HG03571 (cell line): Measurements from ENCODE around the gene SERPINB13.

Experiments used
- ATAC-seq: cut with Tn5 transposase; IDR thresholded peaks from one replicate; pipeline ENCODE4 v1.9.1; 2021; ENCODE audit not compliant: unreplicated experiment

SERPINB13 gene

DNA sequence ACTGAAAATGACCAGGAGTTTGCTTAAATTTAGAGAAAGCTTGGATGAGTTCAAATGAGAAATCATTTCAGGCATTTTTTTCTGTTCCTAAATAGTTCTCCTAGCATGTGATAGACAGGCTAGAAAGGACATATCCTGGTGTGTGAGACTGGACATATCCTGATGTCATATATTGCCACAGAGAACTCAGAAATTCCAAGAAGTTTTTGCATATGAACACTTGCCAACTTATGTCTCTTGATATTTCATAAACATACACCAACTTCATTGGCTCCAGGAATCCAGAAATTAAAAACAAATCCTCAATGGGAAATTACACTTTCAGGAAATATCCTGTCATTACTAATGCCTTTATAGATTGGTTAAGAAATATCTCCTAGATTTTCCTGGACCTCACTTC lies 59.8 kb downstream of the SERPINB13 start:
- ATAC-seq = no peak

DNA sequence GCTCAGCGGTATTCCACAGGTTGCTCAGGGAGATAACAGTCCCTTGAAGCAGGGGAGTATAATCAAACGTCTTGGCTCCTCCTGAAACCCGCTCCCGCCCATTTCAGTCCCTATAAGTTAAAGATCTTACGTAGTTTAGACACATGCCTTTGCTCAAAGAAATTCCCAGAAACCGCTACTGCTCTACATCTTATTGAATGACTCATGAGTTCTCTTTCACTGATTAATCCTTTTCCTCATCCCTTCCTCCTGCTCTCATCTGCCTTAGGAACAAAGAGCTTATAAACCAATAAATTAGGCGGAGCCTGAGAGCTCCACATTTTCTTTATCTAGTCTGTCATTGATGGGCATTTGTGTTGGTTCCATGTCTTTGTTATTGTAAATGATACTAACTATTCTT lies 61.1 kb downstream of the SERPINB13 start:
- no peak for ATAC-seq
